GM12872 (cell line): ENCODE results near the gene TPCN1.

Experiments
- TF ChIP-seq, protein P1 (sequence below): IDR thresholded peaks from 3 replicates; pipeline ENCODE4 v1.5.1; 2011; ENCODE audit warnings: low read depth, mild to moderate bottlenecking, low read length, moderate library complexity; ENCODE audit not compliant: insufficient read depth

TPCN1 gene

DNA sequence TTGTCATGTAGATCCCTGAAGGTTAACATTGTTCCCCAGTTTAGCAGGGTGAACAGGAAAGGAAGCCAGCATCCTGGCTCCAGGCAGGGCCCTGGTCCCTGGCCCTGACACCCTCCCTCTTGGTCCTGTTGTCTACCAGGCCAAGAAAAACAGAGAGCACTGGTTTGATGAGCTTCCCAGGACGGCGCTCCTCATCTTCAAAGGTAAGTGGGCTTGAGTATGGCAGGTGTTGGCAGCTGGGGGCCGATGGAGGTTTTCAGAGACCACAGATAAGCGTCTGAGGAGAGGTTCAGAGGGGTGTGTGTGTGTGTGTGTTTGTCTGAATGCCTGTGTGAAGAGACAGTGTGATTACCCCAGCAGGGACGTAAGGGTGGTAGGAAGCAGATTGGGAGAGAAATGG is 57.4 kb downstream of the TPCN1 start:
- TF ChIP-seq, protein P1, sequence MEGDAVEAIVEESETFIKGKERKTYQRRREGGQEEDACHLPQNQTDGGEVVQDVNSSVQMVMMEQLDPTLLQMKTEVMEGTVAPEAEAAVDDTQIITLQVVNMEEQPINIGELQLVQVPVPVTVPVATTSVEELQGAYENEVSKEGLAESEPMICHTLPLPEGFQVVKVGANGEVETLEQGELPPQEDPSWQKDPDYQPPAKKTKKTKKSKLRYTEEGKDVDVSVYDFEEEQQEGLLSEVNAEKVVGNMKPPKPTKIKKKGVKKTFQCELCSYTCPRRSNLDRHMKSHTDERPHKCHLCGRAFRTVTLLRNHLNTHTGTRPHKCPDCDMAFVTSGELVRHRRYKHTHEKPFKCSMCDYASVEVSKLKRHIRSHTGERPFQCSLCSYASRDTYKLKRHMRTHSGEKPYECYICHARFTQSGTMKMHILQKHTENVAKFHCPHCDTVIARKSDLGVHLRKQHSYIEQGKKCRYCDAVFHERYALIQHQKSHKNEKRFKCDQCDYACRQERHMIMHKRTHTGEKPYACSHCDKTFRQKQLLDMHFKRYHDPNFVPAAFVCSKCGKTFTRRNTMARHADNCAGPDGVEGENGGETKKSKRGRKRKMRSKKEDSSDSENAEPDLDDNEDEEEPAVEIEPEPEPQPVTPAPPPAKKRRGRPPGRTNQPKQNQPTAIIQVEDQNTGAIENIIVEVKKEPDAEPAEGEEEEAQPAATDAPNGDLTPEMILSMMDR: no peak

DNA sequence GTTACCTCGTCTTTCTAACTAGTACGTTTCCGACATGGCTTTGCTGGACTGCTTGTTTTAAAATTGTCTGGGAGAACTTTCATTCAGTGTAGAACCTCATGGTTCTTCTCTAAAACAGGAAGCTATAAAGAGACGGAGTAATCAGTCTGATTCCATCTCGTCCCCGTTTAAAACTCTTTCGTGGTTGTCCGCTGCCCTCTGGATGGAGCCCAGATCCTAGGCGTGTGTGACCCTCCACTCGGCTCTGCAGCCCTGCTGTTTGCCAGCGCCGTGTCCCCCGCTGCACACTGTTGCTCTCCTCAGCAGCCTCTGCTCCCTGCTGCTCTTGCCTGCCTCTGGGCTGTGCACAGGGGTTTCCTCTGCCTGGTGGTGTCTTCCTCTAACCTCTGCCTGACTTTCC is 63.5 kb downstream of the TPCN1 start:
- TF ChIP-seq, protein P1: no peak

DNA sequence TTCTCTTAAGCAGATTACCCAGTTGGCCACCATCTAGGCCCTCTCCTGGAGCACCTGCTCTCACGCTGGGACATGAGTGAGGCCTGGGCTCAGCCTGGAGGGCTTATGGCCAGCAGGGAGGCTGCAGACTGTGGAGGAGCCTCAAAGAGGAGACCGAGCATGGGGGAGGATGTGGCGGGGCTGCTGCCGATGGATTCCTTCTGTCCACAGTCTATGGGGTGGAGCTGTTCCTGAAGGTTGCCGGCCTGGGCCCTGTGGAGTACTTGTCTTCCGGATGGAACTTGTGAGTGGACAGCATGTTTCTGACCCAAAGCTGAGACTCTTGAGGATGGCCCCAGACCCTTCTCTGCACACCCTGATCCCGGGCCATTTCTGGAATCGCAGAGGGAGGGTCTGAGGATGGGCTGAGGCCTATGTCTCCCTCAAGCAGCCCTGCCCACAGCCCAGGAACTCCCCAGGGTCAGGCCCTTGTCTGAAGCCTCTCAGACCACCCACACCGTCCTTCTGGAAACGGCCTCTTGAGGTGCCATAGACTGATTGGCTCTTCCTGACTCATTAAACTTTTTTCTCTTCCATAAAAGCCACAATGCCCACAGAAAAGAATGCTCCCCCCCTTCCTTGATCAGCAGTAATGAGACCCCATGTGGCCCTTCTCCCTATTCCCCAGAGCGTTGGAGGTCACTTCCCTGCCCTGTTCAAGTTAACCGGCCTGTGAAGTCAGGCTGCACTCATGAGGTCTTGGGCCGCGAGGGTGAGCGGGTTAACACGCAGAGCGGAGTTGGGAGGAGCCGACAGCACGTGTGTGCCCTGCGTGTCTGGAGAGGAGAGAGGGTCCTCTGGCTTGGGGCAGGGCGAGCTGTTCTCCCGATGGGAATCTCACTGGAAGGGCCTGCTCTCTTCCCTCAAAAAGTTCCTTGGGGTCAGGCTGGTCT is 64.7 kb downstream of the TPCN1 start:
- TF ChIP-seq, protein P1: no peak

DNA sequence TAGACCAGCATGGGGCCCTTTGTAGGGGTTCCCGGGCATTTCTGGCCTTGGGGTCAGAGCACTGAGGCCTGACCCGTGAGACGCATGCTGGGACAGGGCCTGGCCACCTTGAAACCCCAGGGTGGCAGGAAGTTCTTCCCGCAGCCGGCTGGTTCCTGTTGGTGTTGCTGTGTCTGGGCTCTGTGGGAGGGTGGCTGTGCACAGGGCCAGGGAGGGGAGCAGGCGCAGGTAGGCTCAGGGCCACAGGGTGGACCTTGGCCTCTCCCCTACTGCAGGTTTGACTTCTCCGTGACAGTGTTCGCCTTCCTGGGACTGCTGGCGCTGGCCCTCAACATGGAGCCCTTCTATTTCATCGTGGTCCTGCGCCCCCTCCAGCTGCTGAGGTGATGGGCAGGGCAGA is 65.4 kb downstream of the TPCN1 start:
- TF ChIP-seq, protein P1: no peak

DNA sequence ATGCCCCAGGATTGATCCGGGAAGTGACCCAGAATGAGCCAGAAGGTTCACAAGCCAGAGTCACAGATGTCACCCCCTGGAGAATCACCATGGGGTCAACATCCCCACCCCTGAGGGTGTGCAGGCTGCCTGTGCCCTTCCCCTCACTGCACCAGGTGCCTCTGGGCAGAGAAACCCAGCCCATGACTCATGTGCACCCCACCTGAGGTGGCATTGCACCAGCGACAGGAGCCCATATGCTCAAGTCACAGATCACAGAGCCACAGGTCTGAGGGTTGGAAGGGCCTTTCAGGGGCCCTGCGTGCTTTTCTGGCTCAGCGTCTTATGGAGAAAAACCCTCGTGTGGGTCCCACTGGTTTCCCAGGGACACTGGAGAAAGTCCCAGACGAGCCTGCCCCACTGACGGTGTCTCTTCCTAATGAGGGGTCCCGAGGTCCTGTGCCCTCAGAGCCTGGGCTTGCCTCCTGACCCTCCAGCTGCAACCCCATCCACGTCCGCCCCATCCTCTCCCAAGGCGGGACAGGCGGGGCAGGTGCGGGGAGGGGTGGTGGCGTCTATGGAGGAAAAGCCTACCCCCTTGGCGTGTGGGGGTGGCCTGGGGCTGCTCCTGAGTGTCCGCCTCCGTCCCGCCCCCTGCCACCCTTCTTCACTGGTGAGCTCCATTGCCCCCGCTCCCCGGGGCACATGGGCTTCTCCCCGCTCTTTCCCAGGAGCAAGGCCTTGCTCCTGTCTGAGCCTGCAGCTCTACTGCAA is 66.1 kb downstream of the TPCN1 start:
- TF ChIP-seq, protein P1: no peak

DNA sequence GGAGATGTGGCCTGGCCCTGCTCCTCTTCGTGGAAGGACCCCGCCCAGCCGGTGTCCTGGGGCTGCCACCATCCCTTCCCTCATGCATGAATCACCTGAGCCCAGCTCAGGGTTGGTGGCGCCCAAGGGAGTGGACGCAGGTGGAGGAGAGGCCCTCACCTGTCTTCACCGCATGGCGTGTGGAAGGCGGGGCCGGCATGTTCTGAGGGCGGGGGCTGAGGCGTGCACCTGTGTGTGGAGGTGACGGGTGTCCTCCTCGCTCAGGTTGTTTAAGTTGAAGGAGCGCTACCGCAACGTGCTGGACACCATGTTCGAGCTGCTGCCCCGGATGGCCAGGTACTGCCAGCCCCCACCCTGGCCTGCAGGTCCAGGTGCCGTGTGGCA is 66.6 kb downstream of the TPCN1 start:
- TF ChIP-seq, protein P1: no peak

DNA sequence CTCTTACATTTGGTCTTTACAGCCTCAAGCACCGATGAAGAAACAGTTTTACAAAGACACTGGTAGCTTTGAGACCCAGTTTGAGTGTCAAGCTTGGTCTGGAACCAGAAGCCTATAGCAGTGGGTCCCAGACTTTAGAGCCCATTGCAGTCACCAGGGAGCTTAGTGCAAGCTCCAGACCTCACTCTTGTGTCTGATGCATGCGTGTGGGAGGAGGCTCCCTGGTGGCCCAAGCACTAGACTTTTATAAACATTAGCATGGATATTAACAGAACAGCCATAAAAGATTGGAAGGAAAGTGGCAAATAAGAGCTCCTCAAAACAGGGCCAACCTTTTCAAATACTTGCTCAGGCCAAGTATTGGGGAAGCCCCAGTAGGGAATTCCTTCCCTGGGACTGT is 68.1 kb downstream of the TPCN1 start:
- TF ChIP-seq, protein P1: no peak
